SW 1271 (cell line): ENCODE measurements around the gene LMBRD2.

Experiments
- DNase-seq, 2 experiments: peaks; one replicate each; lab custom pipeline; 2025; lab: John Stamatoyannopoulos, UW

The LMBRD2 gene

GRCh38 chr5:36108758-36109460, 42.8 kb downstream of the LMBRD2 start:
- DNase-seq: no peak

- DNase-seq: no peak
Observed at GRCh38 chr5:36105819-36106218, 45.9 kb downstream of the LMBRD2 start.

GRCh38 chr5:36099748-36100147, 51.9 kb downstream of the LMBRD2 start:
- no peak for DNase-seq

GRCh38 chr5:36096486-36096885, 55.2 kb downstream of the LMBRD2 start:
- DNase-seq: no peak

- peak; percentile 11 to 52 for DNase-seq
Observed at GRCh38 chr5:36089989-36090388, 61.7 kb downstream of the LMBRD2 start.

- peak in 1 of 2 experiments; percentile 55 for DNase-seq
Observed at GRCh38 chr5:36079200-36079781, 72.4 kb downstream of the LMBRD2 start.

- no peak for DNase-seq
Observed at GRCh38 chr5:36078430-36078829, 73.3 kb downstream of the LMBRD2 start.

GRCh38 chr5:36073595-36074216, 78.0 kb downstream of the LMBRD2 start:
- peak in 1 of 2 experiments; percentile 27 for DNase-seq

- DNase-seq: no peak
Observed at GRCh38 chr5:36070687-36071571, 80.8 kb downstream of the LMBRD2 start.

- no peak for DNase-seq
Observed at GRCh38 chr5:36068751-36069281, 82.9 kb downstream of the LMBRD2 start.

GRCh38 chr5:36066540-36067210, 85.0 kb downstream of the LMBRD2 start, which contains the start of gene UGT3A2:
Gene UGT3A2 (minus strand): TSS chr5:36066882. CDS start chr5:36066789, 93 bp downstream.
- no peak for DNase-seq

GRCh38 chr5:36066001-36066539, 85.6 kb downstream of the LMBRD2 start:
- no peak for DNase-seq

- DNase-seq: peak in 1 of 2 experiments; percentile 26
Observed at GRCh38 chr5:36060420-36060887, 91.2 kb downstream of the LMBRD2 start.

- no peak for DNase-seq
Observed at GRCh38 chr5:36059571-36060419, 91.9 kb downstream of the LMBRD2 start.

- no peak for DNase-seq
Observed at GRCh38 chr5:36058776-36059175, 92.9 kb downstream of the LMBRD2 start.

GRCh38 chr5:36057386-36057785, 94.3 kb downstream of the LMBRD2 start:
- DNase-seq: no peak

GRCh38 chr5:36056422-36056821, 95.3 kb downstream of the LMBRD2 start:
- no peak for DNase-seq

- DNase-seq: no peak
Observed at GRCh38 chr5:36055984-36056383, 95.7 kb downstream of the LMBRD2 start.

- DNase-seq: no peak
Observed at GRCh38 chr5:36054647-36055046, 97.0 kb downstream of the LMBRD2 start.

- DNase-seq: no peak
Observed at GRCh38 chr5:36052538-36052937, 99.1 kb downstream of the LMBRD2 start.
